ENCODE results near the gene HMGN3.

The HMGN3 gene

DNA sequence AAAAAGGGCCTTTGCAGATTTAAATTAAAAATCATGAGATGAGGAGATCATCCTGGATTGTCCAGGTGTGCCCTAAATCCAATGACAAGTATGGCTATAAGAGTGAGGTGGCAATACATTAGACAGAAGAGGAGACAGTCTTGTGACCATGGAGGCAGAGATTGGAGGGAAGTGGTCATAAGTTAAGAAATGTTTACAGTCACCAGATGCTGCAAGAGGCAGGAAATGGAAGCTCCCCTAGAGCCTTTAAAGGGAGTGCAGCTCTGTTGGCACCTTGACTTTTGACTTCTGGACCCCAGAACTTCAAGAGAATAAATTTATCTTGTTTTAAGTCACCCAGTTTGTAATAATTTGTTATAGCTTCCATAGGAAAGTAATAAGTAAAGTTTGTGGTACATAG, 61.1 kb downstream of the HMGN3 start:
- no peak for DNase-seq

- DNase-seq, result no peak
These were observed 63.5 kb downstream of the HMGN3 start for GRCh38 chr6:79170959-79171358.

GRCh38 chr6:79170431-79170830, 64.1 kb downstream of the HMGN3 start:
- no peak for DNase-seq

DNA sequence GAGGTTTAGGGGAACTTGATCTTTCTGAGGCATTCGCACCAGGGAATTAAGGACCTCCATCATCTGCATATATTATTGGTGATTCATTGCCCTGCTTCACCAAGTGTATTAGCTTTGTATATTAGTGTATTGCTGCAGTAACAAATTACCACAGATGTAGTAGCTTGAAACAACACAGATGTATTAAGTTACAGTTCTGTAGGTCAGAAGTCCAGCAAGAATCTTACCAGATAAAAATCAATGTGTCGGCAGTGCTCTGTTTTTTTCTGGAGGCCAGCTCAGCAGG, 65.8 kb downstream of the HMGN3 start:
- no peak for DNase-seq

GRCh38 chr6:79167931-79168694, 66.4 kb downstream of the HMGN3 start:
- no peak for DNase-seq

GRCh38 chr6:79159846-79160245, 74.6 kb downstream of the HMGN3 start:
- no peak for DNase-seq

DNA sequence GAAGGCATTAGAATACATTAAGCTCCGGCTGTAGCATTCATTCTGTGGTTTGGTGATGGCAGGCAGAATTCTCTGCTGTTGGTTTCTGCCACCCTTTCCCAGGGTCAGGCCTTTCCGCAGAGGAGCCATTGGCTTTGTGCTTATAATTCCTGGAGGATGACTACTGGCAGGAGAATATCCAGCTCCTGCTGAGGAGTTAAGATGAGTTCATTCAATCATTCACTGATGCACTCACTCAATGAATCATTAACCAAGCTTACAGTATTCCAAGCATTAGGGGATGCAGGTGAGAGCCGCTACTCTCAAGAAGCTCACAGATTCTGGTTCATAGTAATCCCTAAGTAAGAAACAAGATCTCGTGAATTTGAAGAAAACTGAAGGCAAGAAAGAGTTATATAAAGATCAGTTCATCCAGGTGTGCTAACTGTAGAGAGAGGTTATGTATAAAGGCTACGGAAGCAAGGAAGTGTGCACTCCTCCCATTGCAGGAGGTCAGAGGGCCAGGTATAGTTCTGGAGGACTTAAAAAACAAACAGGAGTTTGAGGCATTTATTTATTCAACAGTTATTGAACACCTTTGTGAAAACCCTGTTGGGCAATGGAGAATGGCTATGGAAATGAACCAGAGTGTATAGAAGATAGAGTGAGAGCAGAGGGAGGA, 75.5 kb downstream of the HMGN3 start:
- DNase-seq, result no peak

DNA sequence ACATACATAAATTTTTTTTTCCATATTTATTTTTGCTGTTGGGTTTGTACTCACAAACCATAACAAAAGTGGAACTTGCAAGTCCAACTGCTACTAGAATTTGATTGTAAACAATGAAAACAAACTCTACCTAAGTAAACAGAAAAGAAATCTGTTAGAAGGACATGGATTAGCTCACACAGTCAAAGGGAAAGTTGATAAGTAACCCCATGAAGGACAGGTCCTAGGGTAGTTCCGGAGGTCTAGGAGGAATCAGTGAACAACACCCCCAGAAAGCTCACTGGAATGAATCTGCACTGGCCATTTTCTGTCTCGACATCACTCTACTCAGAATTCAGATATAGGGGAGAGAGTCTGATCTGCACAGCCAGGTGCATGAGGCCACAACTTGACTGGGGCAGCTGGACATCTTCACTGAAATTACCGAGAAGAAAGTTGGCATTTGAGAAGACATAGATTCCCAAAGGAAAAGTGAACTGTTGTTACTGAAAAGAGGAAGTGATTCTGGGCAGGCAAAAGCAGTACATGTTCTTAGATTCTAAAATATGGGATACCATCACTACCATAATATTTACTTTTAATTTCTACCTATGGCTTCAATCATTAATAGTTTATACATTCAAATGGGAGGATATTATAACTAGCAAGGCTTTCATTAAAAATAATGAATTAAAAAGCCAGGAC, 76.4 kb downstream of the HMGN3 start:
- DNase-seq, result no peak

- no peak for DNase-seq
These were observed 82.2 kb downstream of the HMGN3 start for GRCh38 chr6:79152269-79152737.
